ENCODE data around the gene GAB1.

GAB1 gene

DNA sequence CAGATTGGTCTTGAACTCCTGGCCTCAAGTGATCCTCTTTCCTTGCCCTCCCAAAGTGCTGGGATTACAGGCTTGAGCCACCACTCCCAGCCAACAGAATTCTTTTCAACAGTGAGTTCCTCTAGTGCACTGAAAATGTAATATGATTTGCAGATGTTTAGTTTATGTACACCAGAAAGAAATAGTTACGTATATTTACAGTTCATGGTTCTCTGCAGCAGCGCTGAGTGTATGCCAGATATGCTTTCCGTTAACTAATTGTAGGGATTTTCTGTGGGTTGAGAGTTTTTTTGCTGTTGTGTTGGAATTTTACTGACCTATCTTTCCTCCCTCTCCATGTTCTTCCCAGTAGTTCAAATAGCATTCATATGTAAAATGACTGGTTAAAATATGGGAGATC lies 44.0 kb downstream of the GAB1 start:
- H3K9me3 ChIP-seq (ENCODE audit: control insufficient read depth, insufficient read depth, low read length), result no peaks in the 10 kb centered on the region
- H3K4me1 ChIP-seq (ENCODE audit: insufficient read depth, low read length), result peaks cover 27% of the 10 kb centered on the region
- H3K9ac ChIP-seq (ENCODE audit: low read depth, low read length), result no peak overlapping the region
- no peaks in the 10 kb centered on the region for H3K36me3 ChIP-seq (ENCODE audit: insufficient read depth, low read length)

DNA sequence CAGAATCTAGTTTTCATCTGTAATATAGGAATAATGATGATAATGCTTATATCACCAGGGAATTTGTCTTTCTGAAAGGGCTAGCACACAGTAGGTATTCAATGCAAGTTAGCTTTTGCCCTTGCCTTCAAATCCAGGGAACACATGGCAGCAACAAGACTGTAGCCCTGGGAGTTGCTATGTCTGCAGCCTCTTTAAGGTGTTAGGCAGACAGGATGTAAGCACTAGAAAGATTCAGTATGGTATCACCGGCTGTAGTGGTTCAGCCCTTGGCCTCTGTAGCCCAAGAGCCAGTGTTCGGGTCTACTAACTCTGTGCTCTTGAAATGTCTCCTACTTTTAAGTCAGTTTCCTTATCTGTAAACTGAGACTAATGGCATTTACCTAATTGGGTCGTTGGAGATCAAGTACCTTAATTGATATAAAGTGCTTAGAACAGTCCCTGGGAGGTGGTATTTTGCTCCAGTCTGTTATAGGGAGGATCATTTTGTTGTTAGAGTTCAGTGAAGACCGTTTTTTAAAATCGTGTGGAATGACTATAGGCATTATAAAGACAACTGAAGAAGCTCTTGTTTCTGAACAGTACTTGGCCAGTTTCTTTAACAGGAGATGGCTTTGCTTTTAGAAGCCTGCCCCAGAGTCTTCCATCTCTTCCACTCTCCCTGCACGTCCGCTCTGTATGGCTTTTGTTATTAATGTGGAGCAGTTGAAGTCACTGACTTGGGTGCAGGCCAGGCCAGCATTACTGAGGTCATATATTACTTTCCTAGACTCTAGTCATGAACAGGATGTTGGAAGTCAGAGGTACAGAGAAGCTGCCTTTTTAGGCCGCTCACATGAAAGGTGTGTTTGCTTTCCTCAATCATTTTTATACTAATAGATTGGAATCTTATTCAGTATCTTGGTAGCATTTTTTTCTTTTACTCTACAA lies 44.8 kb downstream of the GAB1 start:
- Histone ChIP-seq H3K9ac (ENCODE audit: low read depth, low read length) (no peak overlapping the region), H3K36me3 (ENCODE audit: insufficient read depth, low read length) (no peaks in the 10 kb centered on the region), H3K9me3 (ENCODE audit: control insufficient read depth, insufficient read depth, low read length) (no peaks in the 10 kb centered on the region), H3K4me1 (ENCODE audit: insufficient read depth, low read length) (peaks cover 29% of the 10 kb centered on the region)

GRCh38 chr4:143382596-143382995 lies 45.9 kb downstream of the GAB1 start:
- no peak overlapping the region for H3K9ac ChIP-seq (ENCODE audit: low read depth, low read length)
- no peaks in the 10 kb centered on the region for H3K9me3 ChIP-seq (ENCODE audit: control insufficient read depth, insufficient read depth, low read length)
- H3K36me3 ChIP-seq (ENCODE audit: insufficient read depth, low read length), result no peaks in the 10 kb centered on the region
- H3K4me1 ChIP-seq (ENCODE audit: insufficient read depth, low read length), result peaks cover 32% of the 10 kb centered on the region

GRCh38 chr4:143383005-143383574 lies 46.4 kb downstream of the GAB1 start:
- Histone ChIP-seq H3K36me3 (ENCODE audit: insufficient read depth, low read length) (no peaks in the 10 kb centered on the region), H3K9ac (ENCODE audit: low read depth, low read length) (no peak overlapping the region), H3K4me1 (ENCODE audit: insufficient read depth, low read length) (peaks cover 37% of the 10 kb centered on the region), H3K9me3 (ENCODE audit: control insufficient read depth, insufficient read depth, low read length) (no peaks in the 10 kb centered on the region)

DNA sequence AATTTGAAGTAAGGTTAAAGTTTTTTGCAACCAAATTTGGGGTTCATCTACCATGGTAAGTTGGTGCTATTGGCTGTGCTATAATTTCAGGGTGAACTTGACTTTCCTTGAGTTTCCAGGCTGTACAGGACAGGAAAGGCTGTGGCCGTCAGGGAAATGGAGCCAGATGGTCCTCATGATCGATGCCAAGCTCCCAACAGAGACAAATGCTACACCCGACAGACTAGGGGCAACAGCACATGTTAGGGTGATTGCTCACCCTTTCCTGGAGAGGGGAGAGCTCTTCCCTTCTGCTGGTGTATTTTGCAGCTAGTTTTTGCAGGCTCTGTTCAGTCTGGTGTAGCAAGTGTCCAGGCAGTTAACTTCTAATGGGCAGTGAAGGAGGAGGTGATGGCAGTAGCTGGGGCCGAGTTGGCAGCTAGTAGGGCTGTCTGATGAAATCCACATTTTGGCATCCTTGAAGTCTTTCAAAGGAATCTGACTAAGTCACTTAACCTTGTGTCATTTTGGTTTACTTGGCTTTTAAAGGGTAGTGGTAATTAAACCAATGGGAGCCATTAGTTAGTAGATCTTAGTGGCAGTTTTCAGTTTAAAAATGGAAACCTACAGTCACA lies 47.8 kb downstream of the GAB1 start:
- Histone ChIP-seq H3K4me1 (ENCODE audit: insufficient read depth, low read length) (peaks cover 33% of the 10 kb centered on the region), H3K9me3 (ENCODE audit: control insufficient read depth, insufficient read depth, low read length) (no peaks in the 10 kb centered on the region), H3K9ac (ENCODE audit: low read depth, low read length) (no peak overlapping the region), H3K36me3 (ENCODE audit: insufficient read depth, low read length) (no peaks in the 10 kb centered on the region)

DNA sequence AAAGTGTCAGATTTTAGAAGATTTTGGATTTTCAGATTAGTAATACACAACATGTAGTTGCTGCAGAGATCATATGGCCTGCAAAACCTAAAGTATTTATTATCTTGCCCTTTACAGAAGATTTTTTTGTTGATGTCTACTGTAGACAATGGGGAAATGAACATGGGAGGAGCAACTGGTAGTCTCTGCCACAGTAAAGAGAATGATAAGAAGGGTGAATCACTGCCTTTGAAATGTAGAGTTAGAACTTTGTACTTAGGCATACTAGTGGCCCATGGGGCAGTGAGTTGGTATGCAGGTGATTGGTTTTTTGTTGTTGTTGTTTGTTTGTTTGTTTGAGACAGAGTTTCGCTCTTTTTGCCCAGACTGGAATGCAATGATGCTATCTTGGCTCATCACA lies 50.1 kb downstream of the GAB1 start:
- Histone ChIP-seq H3K4me1 (ENCODE audit: insufficient read depth, low read length) (peaks cover 33% of the 10 kb centered on the region), H3K36me3 (ENCODE audit: insufficient read depth, low read length) (no peaks in the 10 kb centered on the region), H3K9ac (ENCODE audit: low read depth, low read length) (no peak overlapping the region), H3K9me3 (ENCODE audit: control insufficient read depth, insufficient read depth, low read length) (no peaks in the 10 kb centered on the region)

- H3K9me3 ChIP-seq (ENCODE audit: control insufficient read depth, insufficient read depth, low read length), result no peaks in the 10 kb centered on the region
- no peak overlapping the region for H3K9ac ChIP-seq (ENCODE audit: low read depth, low read length)
- H3K4me1 ChIP-seq (ENCODE audit: insufficient read depth, low read length), result peaks cover 27% of the 10 kb centered on the region
- no peaks in the 10 kb centered on the region for H3K36me3 ChIP-seq (ENCODE audit: insufficient read depth, low read length)
Observed at GRCh38 chr4:143389579-143390195, 53.0 kb downstream of the GAB1 start.

DNA sequence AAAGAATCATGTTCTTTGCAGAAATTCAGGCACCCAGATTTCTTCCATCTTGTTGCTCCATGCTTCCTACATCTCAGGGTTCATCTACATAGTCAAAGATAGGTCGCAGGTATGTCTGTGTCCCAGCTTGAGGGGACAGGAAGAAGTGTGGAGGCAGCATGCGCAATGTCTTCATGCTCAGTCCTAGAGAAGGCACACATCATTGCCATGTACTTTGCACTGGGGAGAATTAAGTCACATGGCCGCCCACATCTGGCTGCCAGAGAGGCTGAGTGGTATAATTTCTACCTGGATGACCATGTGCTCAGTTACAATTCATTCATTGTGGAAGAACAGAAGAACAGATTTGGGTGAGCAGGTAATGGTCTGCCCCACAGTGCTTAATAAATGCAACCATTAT lies 54.1 kb downstream of the GAB1 start:
- H3K36me3 ChIP-seq (ENCODE audit: insufficient read depth, low read length), result no peaks in the 10 kb centered on the region
- H3K9ac ChIP-seq (ENCODE audit: low read depth, low read length), result no peak overlapping the region
- H3K4me1 ChIP-seq (ENCODE audit: insufficient read depth, low read length), result peaks cover 27% of the 10 kb centered on the region
- no peaks in the 10 kb centered on the region for H3K9me3 ChIP-seq (ENCODE audit: control insufficient read depth, insufficient read depth, low read length)

DNA sequence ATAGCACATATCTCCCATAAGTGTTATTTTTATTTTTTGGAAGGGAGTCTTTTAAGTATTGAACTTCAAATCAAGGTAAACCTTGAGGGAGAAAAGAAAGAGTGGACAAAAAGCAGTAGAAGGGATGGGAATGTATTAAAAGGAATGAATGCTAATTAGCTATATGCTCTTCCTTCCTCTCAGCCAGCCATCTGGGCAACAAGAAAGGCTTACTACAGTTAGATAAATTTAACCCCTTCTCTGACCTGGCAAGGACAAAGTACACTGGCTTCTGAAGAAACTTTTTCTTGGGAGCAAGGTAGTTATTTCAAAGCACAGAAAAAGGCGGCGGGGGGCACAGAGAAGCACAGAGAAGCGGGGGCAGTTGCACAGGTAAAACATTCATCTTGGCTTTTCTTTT lies 54.6 kb downstream of the GAB1 start:
- H3K36me3 ChIP-seq (ENCODE audit: insufficient read depth, low read length), result no peaks in the 10 kb centered on the region
- no peaks in the 10 kb centered on the region for H3K9me3 ChIP-seq (ENCODE audit: control insufficient read depth, insufficient read depth, low read length)
- no peak overlapping the region; the same call in 1 of the 2 replicates for H3K9ac ChIP-seq (ENCODE audit: low read depth, low read length)
- peaks cover 27% of the 10 kb centered on the region for H3K4me1 ChIP-seq (ENCODE audit: insufficient read depth, low read length)

DNA sequence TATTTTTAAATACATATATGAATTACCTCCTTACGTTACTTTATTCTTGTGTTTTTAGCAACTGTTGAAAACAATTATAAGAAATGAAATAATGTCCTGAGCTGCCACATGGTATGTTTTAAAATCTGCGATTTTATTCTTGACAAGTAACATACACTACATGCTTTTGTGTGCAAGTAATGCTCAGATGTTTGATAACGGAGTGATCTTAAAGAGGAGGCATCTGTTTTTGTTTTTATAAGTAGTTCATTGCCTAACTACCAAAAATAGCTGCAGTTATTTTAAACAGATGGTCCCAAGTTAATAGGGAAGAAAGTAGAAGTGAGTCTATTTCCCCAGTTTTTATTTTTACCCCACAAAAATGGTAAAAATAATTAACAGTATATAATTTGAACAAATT lies 55.2 kb downstream of the GAB1 start:
- Histone ChIP-seq H3K9me3 (ENCODE audit: control insufficient read depth, insufficient read depth, low read length) (no peaks in the 10 kb centered on the region), H3K36me3 (ENCODE audit: insufficient read depth, low read length) (no peaks in the 10 kb centered on the region), H3K9ac (ENCODE audit: low read depth, low read length) (no peak overlapping the region), H3K4me1 (ENCODE audit: insufficient read depth, low read length) (peaks cover 24% of the 10 kb centered on the region)

- Histone ChIP-seq H3K9me3 (ENCODE audit: control insufficient read depth, insufficient read depth, low read length) (no peaks in the 10 kb centered on the region), H3K4me1 (ENCODE audit: insufficient read depth, low read length) (peaks cover 16% of the 10 kb centered on the region), H3K36me3 (ENCODE audit: insufficient read depth, low read length) (no peaks in the 10 kb centered on the region), H3K9ac (ENCODE audit: low read depth, low read length) (no peak overlapping the region)
Observed at GRCh38 chr4:143393195-143393594, 56.5 kb downstream of the GAB1 start.

- Histone ChIP-seq H3K4me1 (ENCODE audit: insufficient read depth, low read length) (peaks cover 23% of the 10 kb centered on the region), H3K36me3 (ENCODE audit: insufficient read depth, low read length) (no peaks in the 10 kb centered on the region), H3K9me3 (ENCODE audit: control insufficient read depth, insufficient read depth, low read length) (no peaks in the 10 kb centered on the region), H3K9ac (ENCODE audit: low read depth, low read length) (no peak overlapping the region)
Observed at GRCh38 chr4:143394739-143395453, 58.2 kb downstream of the GAB1 start.

- H3K36me3 ChIP-seq (ENCODE audit: insufficient read depth, low read length), result no peaks in the 10 kb centered on the region
- no peaks in the 10 kb centered on the region for H3K9me3 ChIP-seq (ENCODE audit: control insufficient read depth, insufficient read depth, low read length)
- peaks cover 10% of the 10 kb centered on the region for H3K4me1 ChIP-seq (ENCODE audit: insufficient read depth, low read length)
- no peak overlapping the region for H3K9ac ChIP-seq (ENCODE audit: low read depth, low read length)
Observed at GRCh38 chr4:143396695-143397094, 60.0 kb downstream of the GAB1 start.

DNA sequence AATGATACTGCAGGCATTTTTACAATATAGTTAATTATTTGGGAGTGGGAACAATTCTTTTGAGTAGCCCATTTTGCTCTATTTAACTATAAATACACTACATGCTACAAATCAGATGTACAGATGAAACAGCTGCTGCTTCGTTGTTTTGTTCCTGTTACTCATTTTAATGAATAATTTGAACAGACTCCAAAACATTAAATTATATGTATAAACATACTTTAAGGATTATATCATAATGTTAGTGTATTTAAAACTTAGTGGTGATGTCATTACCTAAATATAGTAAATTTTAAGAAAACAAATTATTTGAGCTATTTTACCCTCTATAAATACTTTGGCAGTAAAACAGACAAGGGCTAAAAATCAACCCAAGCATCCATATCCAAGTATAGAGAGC lies 60.7 kb downstream of the GAB1 start:
- Histone ChIP-seq H3K9ac (ENCODE audit: low read depth, low read length) (no peak overlapping the region), H3K36me3 (ENCODE audit: insufficient read depth, low read length) (no peaks in the 10 kb centered on the region), H3K4me1 (ENCODE audit: insufficient read depth, low read length) (peaks cover 7% of the 10 kb centered on the region), H3K9me3 (ENCODE audit: control insufficient read depth, insufficient read depth, low read length) (no peaks in the 10 kb centered on the region)
